CD4-positive, alpha-beta T cell (primary cell): Measurements from ENCODE around the gene INO80E. TPM values are rescaled to one million over a fixed set of nuclear protein-coding genes. Genes with fewer than 3 reads are reported as not detected.
A peak's percentile ranks its signal among the peaks of the same experiment; 100 is the strongest.

Experiments
- ATAC-seq: fragments of 200-7000 bp; cut with Tn5 transposase; one replicate; pipeline ENCODE4 v1.10.0; 2022; ENCODE audit warnings: mild to moderate bottlenecking; ENCODE audit not compliant: poor library complexity
- CTCF ChIA-PET: fragments of 350-600 bp; sonication (Branson Sonifier 250); formaldehyde crosslinking; loops from one replicate; lab custom pipeline; 2021; ENCODE audit warnings: antibody characterized with exemption, inconsistent platforms; lab: Charles Lee
- POLR2A ChIA-PET: fragments of 350-600 bp; sonication (Branson Sonifier 250); formaldehyde crosslinking; loops from one replicate; lab custom pipeline; 2021; ENCODE audit warnings: antibody characterized with exemption, inconsistent platforms; lab: Charles Lee
- DNase-seq, 14 experiments: peaks; one replicate each; pipeline ENCODE4 v3.0.0-alpha.2; 2013 to 2020; ENCODE audit warnings: mixed read lengths in 2 of 14
- H3K27ac ChIP-seq, 2 donors: one replicate each; pipeline versions ENCODE4 v1.5.1 to v1.7.0; 2013; ENCODE audit warnings: low read length in 2 of 2, low read depth in 1 of 2, mild to moderate bottlenecking in 1 of 2
- H3K27me3 ChIP-seq, 2 experiments: 1 replicate in 1 of 2; 2 replicates in 1 of 2; pipeline versions ENCODE4 v1.6.1 to v1.7.0; 2013; ENCODE audit warnings: low read length in 2 of 2, control low read depth in 1 of 2, mild to moderate bottlenecking in 1 of 2, moderate library complexity in 1 of 2; ENCODE audit not compliant: insufficient read depth in 2 of 2, control insufficient read depth in 1 of 2
- H3K36me3 ChIP-seq: one replicate; pipeline ENCODE4 v1.6.1; 2013; ENCODE audit warnings: low read length, control low read depth; ENCODE audit not compliant: insufficient read depth
- H3K4me1 ChIP-seq: one replicate; pipeline ENCODE4 v1.6.1; 2013; ENCODE audit warnings: low read length, control low read depth; ENCODE audit not compliant: insufficient read depth
- H3K4me3 ChIP-seq: one replicate; pipeline ENCODE4 v1.5.1; 2013; ENCODE audit warnings: mild to moderate bottlenecking, low read length, moderate library complexity
- H3K9me3 ChIP-seq, 2 experiments: 1 replicate in 1 of 2; 2 replicates in 1 of 2; pipeline versions ENCODE4 v1.6.1 to v1.7.0; 2013; ENCODE audit warnings: low read length in 2 of 2, mild to moderate bottlenecking in 2 of 2, control low read depth in 1 of 2, moderate library complexity in 1 of 2; ENCODE audit not compliant: control insufficient read depth in 1 of 2, insufficient read depth in 1 of 2
- H3K27ac Mint-ChIP-seq: one replicate; pipeline ENCODE4 v1.8.0; 2020; ENCODE audit warnings: mixed read lengths
- H3K27me3 Mint-ChIP-seq: one replicate; pipeline ENCODE4 v1.8.0; 2021; ENCODE audit warnings: mixed read lengths
- H3K36me3 Mint-ChIP-seq: one replicate; pipeline ENCODE4 v1.8.0; 2021; ENCODE audit warnings: low read depth, mixed read lengths
- H3K4me1 Mint-ChIP-seq: one replicate; pipeline ENCODE4 v1.8.0; 2021; ENCODE audit warnings: low read depth, mixed read lengths
- H3K4me3 Mint-ChIP-seq: one replicate; pipeline ENCODE4 v1.8.0; 2020; ENCODE audit warnings: mild to moderate bottlenecking, mixed read lengths
- H3K9me3 Mint-ChIP-seq: one replicate; pipeline ENCODE4 v1.8.0; 2020; ENCODE audit warnings: mixed read lengths
- CTCF ChIP-seq: fragments of 200-600 bp; IDR thresholded peaks from one replicate; pipeline ENCODE4 v1.8.0; 2022; ENCODE audit warnings: antibody characterized with exemption, mild to moderate bottlenecking
- intact Hi-C, 2 experiments: fragments of 100-400 bp; cut with DNase I in 1 of 2; cut with micrococcal nuclease in 1 of 2; formaldehyde crosslinking; loops; one replicate each; pipeline versions ENCODE4 v1.15.1 to v1.9.0; 2023 to 2025; cut with DNase I, micrococcal nuclease
- total RNA-seq, 174 experiments: library from RNA in 2 of 174; stranded (reverse) in 2 of 174; gene quantifications; one replicate each; pipeline ENCODE4 v1.2.3 and lab custom pipeline; 2021 to 2026

The INO80E gene
- total RNA-seq, 2 experiments from 2014 or later: 54.6 to 57.6 TPM

- Histone ChIP-seq H3K4me3 (no peak overlapping the region), H3K36me3 (peaks cover 47% of the 10 kb centered on the region), H3K9me3 (no peaks in the 10 kb centered on the region), H3K4me1 (peaks cover 27% of the 10 kb centered on the region), H3K27me3 (no peaks in the 10 kb centered on the region), H3K27ac (peak overlapping the region; percentile 98)
- no peak for TF ChIP-seq CTCF
- no peaks in the 10 kb centered on the region for H3K27me3 Mint-ChIP-seq
- ChIA-PET POLR2A (interaction anchor here (0.6 to 1.3 kb wide), 4 partner anchors 20 to 167 kb away, joined by 3 to 4 read pairs (median 4); partner anchors contain the start of genes KCTD13 and TAOK2), CTCF (no interaction called here)
- H3K4me1 Mint-ChIP-seq: peaks cover 33% of the 10 kb centered on the region
- no peaks in the 10 kb centered on the region for H3K9me3 Mint-ChIP-seq
- peak overlapping the region; percentile 99 for H3K27ac Mint-ChIP-seq
- no peak for DNase-seq
- intact Hi-C loops: loop anchor here (1.0 to 10.0 kb wide), 7 partner anchors 20 to 1169 kb away; partner anchors contain the start of genes ASPHD1 (in 1 of the 2), ATXN2L (in 1 of the 2), FBXL19 (in 1 of the 2) and KCTD13 (in 1 of the 2)
- ATAC-seq: no peak
- H3K36me3 Mint-ChIP-seq: peaks cover 70% of the 10 kb centered on the region
- H3K4me3 Mint-ChIP-seq: peak overlapping the region; percentile 67
Observed at GRCh38 chr16:29993903-29994599, 2.0 kb upstream of the INO80E start.

DNA sequence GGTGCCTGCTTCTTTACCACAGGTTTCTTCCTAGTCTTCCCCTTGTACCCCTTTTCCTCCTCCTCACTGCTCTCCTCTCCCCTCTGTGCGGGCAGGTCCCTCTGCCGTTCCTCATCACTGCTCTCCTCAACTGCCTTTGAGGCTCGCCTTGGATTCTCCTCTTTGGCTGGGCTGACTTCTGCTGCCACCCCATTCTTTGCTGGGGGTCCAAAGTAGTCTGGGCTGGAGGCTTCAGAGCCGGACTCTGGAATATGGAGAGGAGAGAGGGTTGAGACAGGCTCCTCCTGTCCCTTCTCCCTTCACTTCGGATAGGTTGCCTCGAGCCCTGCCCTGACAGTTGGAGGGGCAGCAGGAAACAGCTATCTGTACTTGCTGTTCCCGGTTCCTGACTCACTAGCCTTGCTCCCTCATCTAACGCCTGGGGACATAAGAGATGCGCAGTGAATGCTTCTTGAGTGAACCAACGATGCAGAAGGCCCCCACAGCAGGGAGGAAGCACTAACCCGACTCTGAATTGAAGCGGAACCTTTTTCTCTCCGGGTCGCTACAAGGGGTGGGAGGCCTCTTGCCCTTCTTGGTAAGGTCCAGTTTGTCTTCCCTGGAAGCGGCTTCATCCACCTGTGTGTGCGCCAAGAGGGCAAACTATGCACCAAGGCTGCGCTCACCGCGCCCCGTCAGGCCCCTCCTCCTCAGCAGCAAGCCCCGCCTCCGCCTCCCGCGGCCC is 1.3 kb upstream of the INO80E start:
- ATAC-seq: no peak
- POLR2A ChIA-PET: interaction anchor here (0.8 to 2.6 kb wide), 9 partner anchors 21 to 293 kb away, joined by 3 to 18 read pairs (median 5); partner anchors contain the start of genes ALDOA, CORO1A, KCTD13 and SEZ6L2
- Mint-ChIP-seq H3K36me3 (peaks cover 70% of the 10 kb centered on the region), H3K9me3 (no peaks in the 10 kb centered on the region), H3K4me3 (peak overlapping the region; percentile 98), H3K4me1 (peaks cover 33% of the 10 kb centered on the region), H3K27me3 (no peaks in the 10 kb centered on the region), H3K27ac (peak overlapping the region; percentile 99)
- no peaks in the 10 kb centered on the region for H3K27me3 ChIP-seq
- DNase-seq: peak in 7 of 14 experiments; percentile 56 to 77 (median 67)
- intact Hi-C loops: loop anchor here (1.0 to 10.0 kb wide), 12 partner anchors 20 to 1170 kb away; partner anchors contain the start of genes ASPHD1 (in 1 of the 2), ATXN2L (in 1 of the 2), CDIPT (in 1 of the 2) and FBXL19 (in 1 of the 2)
- H3K36me3 ChIP-seq: peaks cover 47% of the 10 kb centered on the region
- CTCF ChIA-PET: no interaction called here
- H3K4me1 ChIP-seq: peaks cover 29% of the 10 kb centered on the region
- H3K9me3 ChIP-seq: no peaks in the 10 kb centered on the region
- H3K4me3 ChIP-seq: peak overlapping the region; percentile 83
- no peak for TF ChIP-seq CTCF
- H3K27ac ChIP-seq: peak overlapping the region; percentile 98

DNA sequence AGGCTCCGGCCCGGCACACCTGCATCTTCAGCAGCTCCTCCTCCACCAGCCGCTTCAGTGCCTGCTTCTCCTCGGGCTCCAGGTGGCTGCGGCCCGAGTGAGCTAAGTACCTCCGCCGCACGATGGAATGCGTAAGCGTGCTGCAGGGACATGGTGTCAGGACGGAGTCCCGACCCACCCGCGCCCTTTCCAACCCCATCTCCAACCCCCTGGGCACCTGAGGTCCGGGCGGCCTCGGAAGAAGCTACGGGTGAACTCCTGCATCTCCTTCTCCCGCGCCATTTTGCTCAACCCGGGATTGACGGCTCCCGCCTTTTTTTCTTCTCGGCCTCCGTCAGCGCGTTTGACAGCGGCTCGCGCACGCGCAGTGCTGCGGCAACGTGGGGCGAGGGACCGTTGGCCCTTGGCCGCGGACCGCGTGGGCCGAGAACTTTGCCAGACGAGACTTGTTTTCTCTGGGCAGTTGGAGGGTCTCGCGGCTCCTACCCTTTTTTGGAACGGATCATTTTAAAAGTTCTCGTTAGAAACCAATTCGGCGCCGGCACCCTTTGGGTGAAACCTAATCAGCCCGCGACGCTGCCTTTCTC is 624 bp upstream of the INO80E start, which contains the start of gene HIRIP3:
HIRIP3 (minus strand) TSS at position 294 of the 587 bp plus-strand sequence; CDS start at position 282, 12 bp downstream.
- peak; percentile 74 to 92 (median 81) for DNase-seq
- peaks cover 33% of the 10 kb centered on the region for H3K4me1 Mint-ChIP-seq

More for the DNA sequence above, 624 bp upstream of the INO80E start, which contains the start of gene HIRIP3:
- ChIA-PET CTCF (interaction anchor here (0.8 to 2.1 kb wide), 2 partner anchors 10 to 295 kb away, joined by 3 to 7 read pairs; no protein-coding TSS in a partner anchor), POLR2A (interaction anchor here (0.8 to 2.6 kb wide), 11 partner anchors 9 to 329 kb away, joined by 3 to 18 read pairs (median 4); partner anchors contain the start of genes ALDOA, CORO1A, KCTD13 and SEZ6L2)
- Histone ChIP-seq H3K36me3 (peaks cover 44% of the 10 kb centered on the region), H3K4me3 (peak within 1 kb of the TSS; percentile 83), H3K9me3 (no peaks in the 10 kb centered on the region), H3K27me3 (no peaks in the 10 kb centered on the region), H3K27ac (peak within 1 kb of the TSS; percentile 98), H3K4me1 (peaks cover 30% of the 10 kb centered on the region)
- Mint-ChIP-seq H3K27ac (peak within 1 kb of the TSS; percentile 99), H3K4me3 (peak within 1 kb of the TSS; percentile 98), H3K9me3 (no peaks in the 10 kb centered on the region), H3K36me3 (peaks cover 65% of the 10 kb centered on the region), H3K27me3 (no peaks in the 10 kb centered on the region)
- TF ChIP-seq CTCF: no peak
- intact Hi-C loops: loop anchor here (1.0 to 10.0 kb wide), 10 partner anchors 22 to 1171 kb away; partner anchors contain the start of genes ATXN2L (in 1 of the 2), CDIPT (in 1 of the 2), FBXL19 (in 1 of the 2) and KCTD13 (in 1 of the 2)
- peak; percentile 61 for ATAC-seq
